Gastrocnemius medialis (tissue), 4 donors: ENCODE data around the gene PIAS4. TPM values are rescaled to one million over a fixed set of nuclear protein-coding genes. Genes with fewer than 3 reads are reported as not detected.

ENCODE experiments used
- ATAC-seq, 2 donors: fragments of 150-250 bp; one replicate each; pipeline ENCODE4 v1.9.1; 2016
- DNase-seq, 2 donors: peaks; one replicate each; pipeline ENCODE4 v3.0.0-alpha.2; 2019
- H3K27ac ChIP-seq, 4 donors: fragments of 200-600 bp; sonication (generic); 1 replicate in 1 of 4; 2 replicates in 3 of 4; pipeline ENCODE4 v1.5.1; 2016 to 2018; ENCODE audit warnings: mild to moderate bottlenecking in 2 of 4, moderate library complexity in 1 of 4
- H3K27me3 ChIP-seq, 3 donors: fragments of 200-600 bp; sonication (generic) in 2 of 3; 1 replicate in 1 of 3; 2 replicates in 2 of 3; pipeline versions ENCODE4 v1.5.1 to v1.6.0; 2016 to 2019; ENCODE audit warnings: mild to moderate bottlenecking in 1 of 3, moderate library complexity in 1 of 3
- H3K36me3 ChIP-seq, 2 donors: fragments of 200-600 bp; sonication (generic) in 1 of 2; one replicate each; pipeline ENCODE4 v1.5.1; 2017 to 2018
- H3K4me1 ChIP-seq, 2 donors: fragments of 200-600 bp; sonication (generic) in 1 of 2; one replicate each; pipeline ENCODE4 v1.5.1; 2016 to 2017; ENCODE audit warnings: mild to moderate bottlenecking in 2 of 2
- H3K4me3 ChIP-seq, 4 donors: fragments of 200-600 bp; sonication (generic) in 3 of 4; 1 replicate in 1 of 4; 2 replicates in 3 of 4; pipeline ENCODE4 v1.5.1; 2016 to 2019; ENCODE audit warnings: mild to moderate bottlenecking in 2 of 4
- H3K9me3 ChIP-seq, 3 donors: fragments of 200-600 bp; sonication (generic) in 2 of 3; 1 replicate in 1 of 3; 2 replicates in 2 of 3; pipeline ENCODE4 v1.5.1; 2016 to 2019
- POLR2A ChIP-seq, 2 donors: fragments of 450-650 bp; IDR thresholded peaks; one replicate each; pipeline ENCODE4 v1.6.1; 2017; ENCODE audit warnings: antibody characterized with exemption in 2 of 2, mild to moderate bottlenecking in 2 of 2, moderate library complexity in 2 of 2
- in situ Hi-C, 4 donors: fragments of 200-750 bp; cut with MboI; loops; one replicate each; pipeline versions ENCODE4 v1.15.0 to v1.8.0; 2017; ENCODE audit warnings: low sequenced_read_pairs in 4 of 4
- intact Hi-C: fragments of 100-400 bp; cut with DNase I; formaldehyde crosslinking; loops from one replicate; pipeline ENCODE4 v1.15.1; 2023; ENCODE audit warnings: low total_unique reads
- total RNA-seq, 4 donors: library from RNA; depleted of rRNA; stranded (reverse); fragments of >200 nt; gene quantifications; one replicate each; pipeline versions ENCODE4 v1.1.0 to v1.2.3, GENCODE V29; 2016
- TF ChIP-seq, protein P1 (sequence below), 5 experiments: fragments of 450-650 bp in 3 of 5; fragments of 200-600 bp in 2 of 5; sonication (generic) in 2 of 5; IDR thresholded peaks in 4 of 5; conservative IDR thresholded peaks in 1 of 5; 1 replicate in 4 of 5; 2 replicates in 1 of 5; pipeline ENCODE4 v1.5.1; 2016 to 2019; ENCODE audit warnings: antibody characterized with exemption in 5 of 5, mild to moderate bottlenecking in 3 of 5, moderate library complexity in 3 of 5

PIAS4 gene
- total RNA-seq, 4 donors from 2014 or later: 15.5 to 20.0 (median 17.5) TPM

DNA sequence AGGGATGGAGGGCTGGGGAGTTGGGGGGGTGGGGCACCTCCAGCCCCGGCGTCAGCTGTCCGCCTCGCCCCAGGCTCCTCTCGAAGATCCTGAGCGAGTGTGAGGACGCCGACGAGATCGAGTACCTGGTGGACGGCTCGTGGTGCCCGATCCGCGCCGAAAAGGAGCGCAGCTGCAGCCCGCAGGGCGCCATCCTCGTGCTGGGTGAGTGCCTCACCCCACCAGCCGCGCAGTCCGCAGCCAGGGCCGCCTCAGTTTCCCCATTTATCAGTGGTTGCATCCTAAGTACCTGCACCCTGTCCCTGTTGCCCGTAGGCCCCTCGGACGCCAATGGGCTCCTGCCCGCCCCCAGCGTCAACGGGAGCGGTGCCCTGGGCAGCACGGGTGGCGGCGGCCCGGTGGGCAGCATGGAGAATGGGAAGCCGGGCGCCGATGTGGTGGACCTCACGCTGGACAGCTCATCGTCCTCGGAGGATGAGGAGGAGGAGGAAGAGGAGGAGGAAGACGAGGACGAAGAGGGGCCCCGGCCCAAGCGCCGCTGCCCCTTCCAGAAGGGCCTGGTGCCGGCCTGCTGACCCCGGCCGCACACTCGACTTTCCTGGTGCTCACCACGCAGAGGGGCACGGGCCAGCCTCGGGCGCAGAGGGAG is 29.9 kb downstream of the PIAS4 start:
- H3K36me3 ChIP-seq: peaks cover 0 to 26% of the 10 kb centered on the region in 2 donors
- in situ Hi-C loops: no loop called here
- intact Hi-C loops: no loop called here
- H3K27ac ChIP-seq: no peak overlapping the region
- H3K9me3 ChIP-seq: no peaks in the 10 kb centered on the region
- TF ChIP-seq, protein P1, sequence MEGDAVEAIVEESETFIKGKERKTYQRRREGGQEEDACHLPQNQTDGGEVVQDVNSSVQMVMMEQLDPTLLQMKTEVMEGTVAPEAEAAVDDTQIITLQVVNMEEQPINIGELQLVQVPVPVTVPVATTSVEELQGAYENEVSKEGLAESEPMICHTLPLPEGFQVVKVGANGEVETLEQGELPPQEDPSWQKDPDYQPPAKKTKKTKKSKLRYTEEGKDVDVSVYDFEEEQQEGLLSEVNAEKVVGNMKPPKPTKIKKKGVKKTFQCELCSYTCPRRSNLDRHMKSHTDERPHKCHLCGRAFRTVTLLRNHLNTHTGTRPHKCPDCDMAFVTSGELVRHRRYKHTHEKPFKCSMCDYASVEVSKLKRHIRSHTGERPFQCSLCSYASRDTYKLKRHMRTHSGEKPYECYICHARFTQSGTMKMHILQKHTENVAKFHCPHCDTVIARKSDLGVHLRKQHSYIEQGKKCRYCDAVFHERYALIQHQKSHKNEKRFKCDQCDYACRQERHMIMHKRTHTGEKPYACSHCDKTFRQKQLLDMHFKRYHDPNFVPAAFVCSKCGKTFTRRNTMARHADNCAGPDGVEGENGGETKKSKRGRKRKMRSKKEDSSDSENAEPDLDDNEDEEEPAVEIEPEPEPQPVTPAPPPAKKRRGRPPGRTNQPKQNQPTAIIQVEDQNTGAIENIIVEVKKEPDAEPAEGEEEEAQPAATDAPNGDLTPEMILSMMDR (IDR thresholded peaks at IDR 0.05 in 4 of 5, conservative IDR thresholded peaks at IDR 0.05 in 1 of 5): no peak
- no peak for TF ChIP-seq POLR2A (IDR thresholded peaks at IDR 0.05)
- no peaks in the 10 kb centered on the region for H3K27me3 ChIP-seq
- no peaks in the 10 kb centered on the region for H3K4me1 ChIP-seq
- DNase-seq: no peak
- no peak overlapping the region for H3K4me3 ChIP-seq
- no peak for ATAC-seq

DNA sequence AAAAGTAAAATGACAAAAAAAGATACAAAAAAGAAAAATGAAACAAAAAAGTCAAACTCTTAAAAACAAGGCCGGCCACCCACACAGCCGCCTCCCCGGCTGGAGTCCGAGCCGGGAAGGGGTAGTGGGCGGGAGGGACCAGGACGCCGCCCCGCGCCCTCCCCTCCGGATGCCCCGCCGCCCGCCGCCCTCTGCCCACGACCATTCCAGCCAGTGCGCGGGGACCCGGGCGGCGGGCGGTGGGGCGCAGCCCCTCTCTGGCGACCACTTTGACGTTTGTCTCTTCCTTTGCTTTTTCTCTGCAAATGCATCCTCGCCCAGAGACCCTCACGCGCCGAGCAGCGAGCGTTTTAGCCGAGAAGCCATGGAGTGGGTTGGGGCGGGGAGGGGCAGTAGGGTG is 30.5 kb downstream of the PIAS4 start:
- DNase-seq: no peak
- H3K9me3 ChIP-seq: no peaks in the 10 kb centered on the region
- no peaks in the 10 kb centered on the region for H3K4me1 ChIP-seq
- in situ Hi-C loops (no loop called here), intact Hi-C loops (no loop called here)
- no peaks in the 10 kb centered on the region for H3K27me3 ChIP-seq
- ATAC-seq: no peak
- H3K4me3 ChIP-seq: no peak overlapping the region
- H3K27ac ChIP-seq: no peak overlapping the region
- peaks cover 0 to 26% of the 10 kb centered on the region in 2 donors for H3K36me3 ChIP-seq
- TF ChIP-seq, protein P1 (IDR thresholded peaks at IDR 0.05 in 4 of 5, conservative IDR thresholded peaks at IDR 0.05 in 1 of 5): no peak
- no peak for TF ChIP-seq POLR2A (IDR thresholded peaks at IDR 0.05)

DNA sequence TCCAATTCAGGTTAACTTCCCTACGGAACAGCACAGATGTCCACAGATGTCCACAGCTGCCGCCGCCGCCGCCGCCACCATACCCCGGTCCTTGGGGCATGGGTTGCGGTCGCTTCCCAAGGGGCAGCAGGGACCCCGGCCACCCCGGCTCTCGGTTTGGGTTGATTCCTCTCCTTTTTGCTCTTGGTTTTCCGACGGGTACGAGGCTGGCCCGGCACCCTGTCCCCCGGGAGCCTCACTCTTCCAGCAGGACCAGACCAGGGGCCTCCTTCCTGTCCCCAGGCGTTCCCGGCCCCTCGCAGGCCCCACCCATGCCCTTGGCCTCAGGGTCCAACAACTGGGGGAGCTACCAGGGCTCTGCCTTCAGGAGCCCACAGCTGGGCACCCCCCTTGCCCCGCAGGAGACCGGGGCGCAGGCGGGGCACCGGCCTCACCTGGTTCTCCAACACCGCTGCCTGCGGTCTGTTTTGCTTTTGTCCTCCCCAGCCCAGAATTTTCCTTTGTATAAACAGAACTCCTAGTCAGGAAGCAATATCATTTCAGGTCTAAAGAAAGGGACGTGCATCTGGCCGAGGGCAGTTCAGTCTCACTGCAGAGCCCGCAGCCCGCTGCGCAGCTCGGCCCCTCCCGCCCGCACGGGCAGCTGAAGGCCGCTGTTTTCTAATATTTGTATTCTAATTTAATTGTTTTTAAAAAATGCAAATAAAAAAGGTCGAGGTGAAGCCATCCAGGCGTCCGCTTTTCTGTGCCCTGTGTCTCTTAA is 31.3 kb downstream of the PIAS4 start:
- in situ Hi-C loops (no loop called here), intact Hi-C loops (no loop called here)
- TF ChIP-seq POLR2A (IDR thresholded peaks at IDR 0.05): no peak
- TF ChIP-seq, protein P1 (IDR thresholded peaks at IDR 0.05 in 4 of 5, conservative IDR thresholded peaks at IDR 0.05 in 1 of 5): no peak
- ATAC-seq (no peak), DNase-seq (no peak)
- Histone ChIP-seq H3K27ac (no peak overlapping the region), H3K36me3 (peaks cover 0 to 20% of the 10 kb centered on the region in 2 donors), H3K9me3 (no peaks in the 10 kb centered on the region), H3K27me3 (no peaks in the 10 kb centered on the region), H3K4me3 (no peak overlapping the region), H3K4me1 (no peaks in the 10 kb centered on the region)

DNA sequence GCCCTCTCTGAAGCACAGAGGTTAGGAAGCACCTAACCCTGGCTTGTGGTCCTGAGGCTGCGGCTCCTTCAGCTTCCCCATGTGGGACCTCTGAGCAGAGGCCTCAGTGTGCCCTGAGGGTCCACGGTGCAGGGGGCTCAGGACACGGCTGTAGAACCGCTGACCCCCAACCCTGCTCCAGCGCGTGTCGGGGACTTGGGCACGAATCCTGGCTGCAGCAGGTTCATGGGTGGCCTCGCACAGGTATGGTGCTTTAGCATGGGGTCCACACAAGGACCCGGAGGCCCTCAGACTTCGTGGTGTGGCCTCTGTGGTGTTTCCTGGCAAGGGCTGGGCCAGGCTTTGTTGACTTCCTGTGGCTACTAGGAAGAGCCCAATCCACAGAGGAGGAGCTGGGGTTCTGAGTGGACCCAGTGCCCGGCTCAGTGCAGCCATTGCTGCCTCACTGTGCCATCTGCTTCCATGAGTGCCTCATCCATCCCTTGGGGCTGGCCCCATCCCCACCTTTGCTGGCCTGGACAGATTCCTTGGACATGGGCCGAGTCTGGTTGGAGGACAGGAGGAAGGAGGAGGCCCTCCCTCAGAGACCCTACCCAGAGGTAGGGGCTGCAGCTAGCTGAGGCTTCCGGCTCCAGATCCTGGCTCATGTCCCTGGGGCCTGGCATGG is 34.7 kb downstream of the PIAS4 start:
- TF ChIP-seq, protein P1 (IDR thresholded peaks at IDR 0.05 in 4 of 5, conservative IDR thresholded peaks at IDR 0.05 in 1 of 5): no peak
- TF ChIP-seq POLR2A (IDR thresholded peaks at IDR 0.05): no peak
- H3K9me3 ChIP-seq: no peaks in the 10 kb centered on the region
- ATAC-seq (no peak), DNase-seq (no peak)
- intact Hi-C loops (no loop called here), in situ Hi-C loops (no loop called here)
- peaks cover 0 to 14% of the 10 kb centered on the region in 2 donors for H3K36me3 ChIP-seq
- H3K27me3 ChIP-seq: no peaks in the 10 kb centered on the region
- H3K27ac ChIP-seq: peak overlapping the region in 2 of 4 donors; percentile 10 to 43
- no peaks in the 10 kb centered on the region for H3K4me1 ChIP-seq
- H3K4me3 ChIP-seq: no peak overlapping the region
